ENCODE data around the gene GET4. TPM values are rescaled to one million over a fixed set of nuclear protein-coding genes. Genes with fewer than 3 reads are reported as not detected.
A peak's percentile ranks its signal among the peaks of the same experiment; 100 is the strongest.

The GET4 gene
- total RNA-seq, 2 experiments from 2014 or later, result 22.3 to 27.1 TPM

DNA sequence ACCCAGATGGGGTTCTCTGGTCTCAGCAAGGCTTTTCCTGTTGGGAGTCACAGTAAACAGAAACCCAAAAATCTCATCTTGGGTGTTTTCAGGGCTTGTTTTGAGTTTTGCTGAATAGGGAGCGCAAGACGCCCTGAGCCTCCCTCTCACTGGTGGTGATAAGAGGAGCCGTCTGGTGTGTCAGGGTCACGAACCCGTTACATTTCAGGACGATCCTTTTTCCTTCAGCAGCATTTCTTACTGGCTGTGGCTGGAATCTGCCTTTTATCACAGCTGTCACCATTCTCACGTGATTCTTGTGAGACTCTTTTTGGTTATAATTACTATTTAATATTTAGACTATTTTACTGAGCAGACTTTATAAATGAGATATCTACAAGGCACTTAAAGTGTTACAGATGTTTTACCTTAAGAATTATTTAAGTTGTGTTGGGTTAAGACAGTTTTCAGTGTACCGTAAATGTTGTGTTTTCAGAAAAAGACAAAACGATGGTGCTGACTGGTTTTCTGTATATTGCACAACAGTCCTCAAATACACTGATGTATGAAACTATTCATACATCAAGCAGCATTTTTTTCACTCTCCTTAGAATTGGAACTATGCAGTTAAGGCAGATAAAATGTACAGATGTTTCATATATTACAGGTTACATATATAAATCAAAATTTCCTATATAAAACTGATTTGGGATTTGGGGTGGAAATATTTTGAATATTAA lies 2.2 kb upstream of the GET4 start:
- intact Hi-C loops (cut with micrococcal nuclease), result loop anchor here (10.0 kb wide), 1 partner anchor 549 kb away; no protein-coding TSS in a partner anchor
- Mint-ChIP-seq H3K27me3 (no peaks in the 10 kb centered on the region), H3K27ac (peak overlapping the region; percentile 70), H3K4me3 (no peak overlapping the region), H3K9me3 (no peaks in the 10 kb centered on the region), H3K4me1 (ENCODE audit: low read depth) (peaks cover 23% of the 10 kb centered on the region), H3K36me3 (peaks cover 26% of the 10 kb centered on the region)
- ChIA-PET CTCF (interaction anchor here (0.6 to 4.3 kb wide), 27 partner anchors 8 to 556 kb away, joined by 3 to 100 read pairs (median 5); partner anchors contain the start of genes PRKAR1B and SUN1), POLR2A (interaction anchor here (1.4 to 1.6 kb wide), 3 partner anchors 42 to 90 kb away, joined by 3 to 9 read pairs (median 5); partner anchors contain the start of gene SUN1)
- no peak for DNase-seq

DNA sequence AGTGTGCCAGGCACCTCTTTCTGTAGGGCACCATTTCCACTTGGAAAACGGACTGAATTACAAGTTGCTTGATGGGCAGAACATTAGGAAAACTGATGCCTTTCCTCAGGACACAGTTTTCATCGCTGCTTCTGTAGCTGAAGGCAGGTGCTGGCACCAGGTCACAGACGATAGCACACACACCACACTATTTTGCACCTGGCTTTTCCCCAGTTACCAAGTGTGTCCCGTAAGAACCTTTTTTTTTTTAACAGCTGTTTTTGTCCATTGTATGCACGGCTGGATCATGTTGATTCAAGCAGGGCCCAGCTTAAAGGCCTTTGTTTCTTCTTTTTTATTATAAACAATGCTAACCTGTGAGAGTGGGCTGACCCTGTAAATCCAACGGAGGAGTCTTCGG lies 1.3 kb upstream of the GET4 start:
- Mint-ChIP-seq H3K4me3 (no peak overlapping the region), H3K36me3 (peaks cover 22% of the 10 kb centered on the region), H3K9me3 (no peaks in the 10 kb centered on the region), H3K4me1 (ENCODE audit: low read depth) (peaks cover 25% of the 10 kb centered on the region), H3K27me3 (no peaks in the 10 kb centered on the region), H3K27ac (peak overlapping the region; percentile 45)
- intact Hi-C loops (cut with micrococcal nuclease), result loop anchor here (5.0 to 10.0 kb wide), 2 partner anchors 273 to 550 kb away; no protein-coding TSS in a partner anchor
- no peak for DNase-seq
- POLR2A ChIA-PET, result interaction anchor here (1.0 to 2.0 kb wide), 5 partner anchors 43 to 272 kb away, joined by 3 to 6 read pairs (median 3); no protein-coding TSS in a partner anchor
- CTCF ChIA-PET, result interaction anchor here (0.6 to 2.7 kb wide), 8 partner anchors 42 to 553 kb away, joined by 3 to 10 read pairs (median 4); no protein-coding TSS in a partner anchor

DNA sequence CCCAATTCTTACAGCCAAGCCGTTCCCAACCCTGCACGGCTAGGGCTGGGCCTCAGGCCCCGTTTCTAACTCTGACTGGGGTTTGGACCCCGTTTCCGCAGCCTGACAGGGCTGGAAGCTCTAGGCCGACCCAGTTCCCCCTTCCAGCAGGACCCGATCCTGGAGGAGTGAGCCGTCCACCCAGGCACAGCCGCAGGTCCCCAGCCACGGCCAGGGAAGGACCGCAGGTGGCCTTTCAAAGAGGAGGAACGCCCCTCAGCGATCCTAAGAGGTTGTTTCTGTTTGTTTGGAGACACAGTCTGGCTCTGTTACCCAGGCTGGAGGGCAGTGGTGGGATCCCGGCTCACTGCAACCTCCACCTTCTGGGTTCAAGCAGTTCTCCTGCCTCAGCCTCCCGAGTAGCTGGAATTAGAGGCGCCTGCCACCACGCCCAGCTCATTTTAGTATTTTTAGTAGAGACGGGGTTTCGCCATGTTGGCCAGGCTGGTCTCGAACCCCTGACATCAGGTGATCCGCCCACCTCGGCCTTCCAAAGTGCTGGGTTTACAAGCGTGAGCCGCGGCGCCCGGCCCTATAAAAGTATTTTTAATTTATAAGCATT lies 778 bp upstream of the GET4 start:
- Mint-ChIP-seq H3K4me1 (ENCODE audit: low read depth) (peaks cover 29% of the 10 kb centered on the region), H3K27me3 (no peaks in the 10 kb centered on the region), H3K27ac (peak overlapping the region; percentile 45), H3K4me3 (peak overlapping the region; percentile 8), H3K9me3 (no peaks in the 10 kb centered on the region), H3K36me3 (peaks cover 20% of the 10 kb centered on the region)
- DNase-seq, result no peak
- intact Hi-C loops (cut with micrococcal nuclease), result loop anchor here (1.0 to 10.0 kb wide), 8 partner anchors 43 to 727 kb away; partner anchors contain the start of genes COX19 and SUN1
- POLR2A ChIA-PET, result interaction anchor here (0.7 to 2.0 kb wide), 6 partner anchors 44 to 1555 kb away, joined by 3 to 6 read pairs (median 4); no protein-coding TSS in a partner anchor
- CTCF ChIA-PET, result interaction anchor here (0.6 to 2.7 kb wide), 8 partner anchors 42 to 554 kb away, joined by 3 to 10 read pairs (median 4); no protein-coding TSS in a partner anchor

DNA sequence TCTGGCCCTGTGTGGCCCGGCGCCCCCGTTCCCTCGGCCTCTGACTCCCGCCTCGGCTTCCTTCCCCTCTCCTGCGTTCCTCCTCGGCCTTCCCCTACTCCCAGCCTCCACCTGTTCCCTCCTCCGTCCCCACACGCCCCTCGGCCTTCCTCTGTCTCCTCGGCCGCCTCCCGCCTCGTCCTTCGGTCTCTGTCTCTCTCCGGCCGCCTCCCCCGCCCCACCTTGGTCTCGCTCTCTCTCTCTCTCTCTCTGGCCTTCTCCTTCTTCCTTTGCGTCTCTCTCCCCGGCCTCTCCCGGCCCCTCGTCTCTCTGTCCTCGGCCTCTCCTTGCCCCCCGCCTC lies 588 bp downstream of the GET4 start:
- POLR2A ChIA-PET, result interaction anchor here (1.0 to 2.0 kb wide), 2 partner anchors 46 to 98 kb away, joined by 4 to 6 read pairs; partner anchors contain the start of gene COX19

DNA sequence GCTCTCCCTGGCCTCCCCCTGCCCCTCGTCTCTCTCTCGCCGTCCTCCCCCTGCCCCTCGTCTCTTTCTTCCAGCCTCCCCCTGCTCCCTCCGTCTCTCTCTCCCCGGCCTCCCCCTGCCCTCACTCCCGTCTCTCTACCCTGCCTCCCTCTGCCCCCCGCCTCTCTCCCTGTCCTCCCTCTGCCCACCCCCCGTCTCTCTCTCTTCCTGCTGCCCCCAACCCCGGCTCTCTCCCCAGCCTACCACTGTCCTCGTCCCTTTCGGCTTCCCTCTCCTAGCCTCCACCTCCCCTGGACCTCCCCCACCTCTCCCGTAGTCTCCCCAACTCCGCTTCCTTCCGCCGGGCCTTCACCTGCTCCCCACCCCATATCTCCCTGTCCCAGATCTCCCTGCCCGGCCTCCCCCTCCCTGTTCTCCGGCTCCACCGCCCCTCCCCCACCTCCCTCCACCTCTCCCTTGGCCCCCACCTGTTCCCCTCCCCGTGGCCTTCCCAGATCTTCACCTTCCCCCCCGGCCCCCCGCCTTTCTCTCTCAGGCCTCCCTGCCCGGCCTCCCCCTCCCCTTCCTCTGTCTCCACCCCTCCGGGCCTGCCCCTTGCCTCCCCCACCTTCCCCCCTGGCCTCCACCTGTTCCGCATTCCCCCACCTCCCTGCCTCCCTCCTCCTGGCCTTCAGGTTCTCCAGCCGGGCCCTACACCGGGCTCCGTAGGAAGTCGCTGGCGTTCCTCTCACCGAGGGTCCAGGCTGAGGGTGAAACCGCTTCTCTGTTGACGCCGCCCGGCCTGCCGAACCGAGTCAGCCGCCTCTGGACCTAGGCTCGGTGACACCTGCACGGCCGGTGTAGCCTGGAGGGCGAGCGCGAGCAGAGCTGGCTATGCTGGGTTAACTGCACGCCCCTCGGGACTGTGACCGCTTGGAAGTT lies 1.2 kb downstream of the GET4 start:
- POLR2A ChIA-PET, result interaction anchor here (1.0 to 2.0 kb wide), 2 partner anchors 46 to 97 kb away, joined by 4 to 6 read pairs; partner anchors contain the start of gene COX19
- Mint-ChIP-seq H3K36me3 (peaks cover 14% of the 10 kb centered on the region), H3K27me3 (no peaks in the 10 kb centered on the region), H3K4me3 (peak overlapping the region; percentile 95), H3K4me1 (ENCODE audit: low read depth) (peaks cover 36% of the 10 kb centered on the region), H3K27ac (peak overlapping the region; percentile 84), H3K9me3 (no peaks in the 10 kb centered on the region)
- intact Hi-C loops (cut with micrococcal nuclease), result loop anchor here (2.0 to 10.0 kb wide), 5 partner anchors 53 to 729 kb away; no protein-coding TSS in a partner anchor
- peak; percentile 38 for DNase-seq
- CTCF ChIA-PET, result interaction anchor here (1.0 to 2.7 kb wide), 2 partner anchors 92 to 299 kb away, joined by 3 to 10 read pairs; no protein-coding TSS in a partner anchor

More for the DNA sequence above, 588 bp downstream of the GET4 start:
- H3K4me1 Mint-ChIP-seq (ENCODE audit: low read depth), result peaks cover 33% of the 10 kb centered on the region
- peak overlapping the region; percentile 95 for H3K4me3 Mint-ChIP-seq
- H3K36me3 Mint-ChIP-seq, result peaks cover 18% of the 10 kb centered on the region
- H3K27ac Mint-ChIP-seq, result peak overlapping the region; percentile 84
- no peak for DNase-seq
- intact Hi-C loops (cut with micrococcal nuclease), result loop anchor here (1.0 to 10.0 kb wide), 8 partner anchors 45 to 728 kb away; partner anchors contain the start of genes COX19 and SUN1
- H3K27me3 Mint-ChIP-seq, result no peaks in the 10 kb centered on the region
- CTCF ChIA-PET, result interaction anchor here (2.7 kb wide), 1 partner anchor 91 kb away, joined by 10 read pairs; no protein-coding TSS in a partner anchor
- no peaks in the 10 kb centered on the region for H3K9me3 Mint-ChIP-seq

DNA sequence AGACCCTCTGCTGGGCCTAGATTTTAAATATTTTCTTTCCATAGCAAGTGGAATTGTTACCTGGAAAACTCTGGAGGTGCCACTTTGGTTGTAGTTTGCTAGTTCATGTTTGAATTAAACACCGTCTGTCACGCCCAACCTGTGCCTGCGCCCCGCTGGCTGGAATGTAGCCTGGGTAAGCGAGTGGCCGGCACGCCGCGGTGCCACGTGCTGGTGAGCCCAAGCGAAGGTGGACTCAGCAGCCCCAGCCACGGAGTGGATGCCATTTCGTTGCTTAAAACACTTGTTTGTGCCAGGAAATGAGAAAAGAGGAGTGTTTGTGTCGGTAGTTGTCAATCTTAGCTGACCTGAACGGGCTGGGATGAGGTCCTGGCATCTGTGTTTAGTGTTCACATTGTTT lies 2.7 kb downstream of the GET4 start:
- POLR2A ChIA-PET, result no interaction called here
- Mint-ChIP-seq H3K9me3 (no peaks in the 10 kb centered on the region), H3K36me3 (peaks cover 3% of the 10 kb centered on the region), H3K27ac (no peak overlapping the region), H3K27me3 (no peaks in the 10 kb centered on the region), H3K4me1 (ENCODE audit: low read depth) (peaks cover 28% of the 10 kb centered on the region), H3K4me3 (peak overlapping the region; percentile 35)
- no peak for DNase-seq
- intact Hi-C loops (cut with micrococcal nuclease), result loop anchor here (5.0 to 10.0 kb wide), 2 partner anchors 277 to 554 kb away; no protein-coding TSS in a partner anchor
- CTCF ChIA-PET, result interaction anchor here (1.0 kb wide), 1 partner anchor 114 kb away, joined by 3 read pairs; no protein-coding TSS in a partner anchor

DNA sequence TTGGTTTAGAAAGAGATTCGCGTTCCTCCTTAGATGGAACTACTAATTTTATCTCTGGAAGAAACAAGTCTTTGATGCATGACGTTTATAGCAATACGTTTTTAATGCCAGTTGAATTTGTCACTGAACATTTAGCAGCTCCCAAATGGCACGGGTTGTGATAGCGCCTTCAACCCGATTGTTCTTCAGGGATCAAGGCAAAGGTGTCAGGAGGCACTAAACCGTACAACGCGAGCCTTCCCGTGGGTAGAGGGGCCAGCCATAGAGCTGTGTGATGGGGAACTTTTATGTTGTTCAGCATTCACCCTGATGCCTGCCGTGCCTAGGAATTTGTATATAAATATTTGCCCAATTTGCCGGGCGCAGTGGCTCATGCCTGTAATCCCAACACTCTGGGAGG lies 3.4 kb downstream of the GET4 start:
- no peak overlapping the region for H3K27ac Mint-ChIP-seq
- ChIA-PET POLR2A (interaction anchor here (0.5 kb wide), 1 partner anchor 72 kb away, joined by 3 read pairs; no protein-coding TSS in a partner anchor), CTCF (interaction anchor here (1.0 kb wide), 1 partner anchor 114 kb away, joined by 3 read pairs; no protein-coding TSS in a partner anchor)
- H3K36me3 Mint-ChIP-seq, result peaks cover 3% of the 10 kb centered on the region
- intact Hi-C loops (cut with micrococcal nuclease), result loop anchor here (5.0 to 10.0 kb wide), 2 partner anchors 277 to 555 kb away; no protein-coding TSS in a partner anchor
- no peaks in the 10 kb centered on the region for H3K27me3 Mint-ChIP-seq
- peak overlapping the region; percentile 35 for H3K4me3 Mint-ChIP-seq
- no peaks in the 10 kb centered on the region for H3K9me3 Mint-ChIP-seq
- DNase-seq, result no peak
- peaks cover 31% of the 10 kb centered on the region for H3K4me1 Mint-ChIP-seq (ENCODE audit: low read depth)

DNA sequence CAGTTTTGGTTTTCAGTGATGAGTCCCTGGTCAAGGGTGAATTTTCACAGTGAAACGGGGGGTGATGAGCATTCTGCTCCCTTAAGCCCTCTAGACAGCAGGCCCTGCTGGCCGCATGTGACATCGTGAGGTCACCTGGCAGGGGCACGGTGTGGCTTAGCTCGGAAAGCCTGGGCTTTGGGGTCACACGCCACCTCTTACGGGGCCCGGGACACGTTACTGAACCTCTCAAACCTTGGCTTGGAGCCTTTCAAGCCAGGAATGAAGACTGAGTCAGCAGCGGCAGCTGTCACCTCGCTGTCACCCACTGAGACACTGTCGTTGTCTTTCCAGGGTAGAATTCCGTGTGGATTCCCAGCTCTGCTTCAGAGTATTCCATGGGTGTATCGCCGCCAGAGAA lies 4.1 kb downstream of the GET4 start:
- peaks cover 34% of the 10 kb centered on the region for H3K4me1 Mint-ChIP-seq (ENCODE audit: low read depth)
- CTCF ChIA-PET, result no interaction called here
- no peaks in the 10 kb centered on the region for H3K9me3 Mint-ChIP-seq
- H3K27ac Mint-ChIP-seq, result no peak overlapping the region
- DNase-seq, result no peak
- H3K27me3 Mint-ChIP-seq, result no peaks in the 10 kb centered on the region
- POLR2A ChIA-PET, result interaction anchor here (0.5 kb wide), 1 partner anchor 71 kb away, joined by 3 read pairs; no protein-coding TSS in a partner anchor
- intact Hi-C loops (cut with micrococcal nuclease), result no loop called here
- peaks cover 3% of the 10 kb centered on the region for H3K36me3 Mint-ChIP-seq
- H3K4me3 Mint-ChIP-seq, result no peak overlapping the region

DNA sequence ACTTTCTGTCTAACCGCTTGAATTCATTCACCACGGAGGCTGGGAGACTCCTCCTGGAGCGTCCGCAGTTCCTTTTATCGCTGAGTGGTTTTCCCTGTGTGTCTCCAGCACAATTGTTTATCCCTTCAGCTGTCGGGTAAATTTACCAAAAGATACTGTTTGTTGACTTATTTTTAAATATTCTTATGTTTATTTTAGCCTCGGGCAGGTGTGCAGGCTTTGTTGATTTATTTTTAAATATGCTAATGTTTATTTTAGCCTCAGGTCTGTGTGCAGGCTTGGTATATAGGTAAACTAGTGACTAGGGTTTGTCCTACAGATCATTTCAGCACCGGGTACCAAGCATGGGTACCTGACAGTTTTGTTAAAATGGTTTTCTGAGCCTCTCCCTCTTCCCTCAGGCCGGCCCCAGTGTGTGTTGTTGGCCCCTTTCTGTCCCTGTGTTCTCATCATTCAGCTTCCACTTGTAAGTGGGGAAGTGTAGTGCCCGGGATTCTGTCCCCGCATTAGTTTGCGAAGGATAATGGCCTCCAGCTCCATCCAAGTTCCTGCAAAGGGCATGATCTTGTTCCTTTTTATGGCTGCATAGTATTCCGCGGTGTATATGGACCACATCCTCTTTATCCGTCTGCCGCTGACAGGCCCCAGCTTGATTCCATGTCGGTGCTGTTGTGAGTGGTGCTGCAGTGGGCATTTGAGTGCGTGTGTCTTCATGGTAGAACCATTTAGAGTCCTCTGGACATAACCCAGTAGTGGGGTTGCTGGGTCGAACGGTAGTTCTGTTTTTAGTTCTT lies 5.3 kb downstream of the GET4 start:
- Mint-ChIP-seq H3K36me3 (peaks cover 3% of the 10 kb centered on the region), H3K4me3 (no peak overlapping the region), H3K4me1 (ENCODE audit: low read depth) (peaks cover 34% of the 10 kb centered on the region), H3K9me3 (no peaks in the 10 kb centered on the region), H3K27me3 (no peaks in the 10 kb centered on the region), H3K27ac (no peak overlapping the region)
- CTCF ChIA-PET, result interaction anchor here (2.0 kb wide), 1 partner anchor 8 kb away, joined by 5 read pairs; no protein-coding TSS in a partner anchor
- intact Hi-C loops (cut with micrococcal nuclease), result no loop called here
- POLR2A ChIA-PET, result no interaction called here
- no peak for DNase-seq

DNA sequence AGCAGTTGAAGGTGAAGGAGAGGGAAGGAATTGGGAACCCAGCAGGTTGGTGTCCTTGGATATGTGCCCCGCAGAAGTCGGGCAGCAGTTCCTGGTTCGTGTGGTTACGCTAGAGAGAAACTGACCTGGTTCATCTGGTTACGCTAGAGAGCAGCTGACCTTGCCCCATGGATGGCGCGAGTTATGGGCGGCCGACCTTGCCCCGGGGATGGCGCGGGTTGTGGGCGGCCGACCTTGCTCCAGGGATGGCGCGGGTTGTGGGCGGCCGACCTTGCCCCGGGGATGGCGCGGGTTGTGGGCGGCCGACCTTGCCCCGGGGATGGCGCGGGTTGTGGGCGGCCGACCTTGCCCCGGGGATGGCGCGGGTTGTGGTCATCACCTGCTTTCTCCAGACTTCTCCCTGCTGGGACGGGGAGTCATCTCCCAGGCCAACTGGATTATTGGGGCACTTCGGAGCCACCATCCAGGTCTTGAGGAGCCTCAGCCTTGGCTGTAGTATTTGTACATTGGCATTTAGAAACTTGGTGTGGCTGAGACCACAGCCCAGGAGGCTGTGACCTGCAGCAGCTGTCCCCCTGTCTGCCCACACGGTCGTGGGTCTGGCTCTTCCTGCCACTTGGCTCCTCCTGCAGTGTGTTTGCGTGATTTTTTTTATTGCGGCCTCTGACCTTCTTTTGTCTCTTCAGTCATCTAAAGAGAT lies 6.1 kb downstream of the GET4 start:
- Mint-ChIP-seq H3K27me3 (no peaks in the 10 kb centered on the region), H3K36me3 (peaks cover 2% of the 10 kb centered on the region), H3K27ac (no peak overlapping the region), H3K9me3 (no peaks in the 10 kb centered on the region), H3K4me3 (no peak overlapping the region), H3K4me1 (ENCODE audit: low read depth) (peaks cover 34% of the 10 kb centered on the region)
- ChIA-PET CTCF (interaction anchor here (2.0 kb wide), 1 partner anchor 9 kb away, joined by 5 read pairs; no protein-coding TSS in a partner anchor), POLR2A (no interaction called here)
- no peak for DNase-seq
- intact Hi-C loops (cut with micrococcal nuclease), result no loop called here
